Neural cell (in vitro differentiated cells): ENCODE measurements around the gene SRI. TPM values are rescaled to one million over a fixed set of nuclear protein-coding genes. Genes with fewer than 3 reads are reported as not detected.

Source experiments
- H2AFZ ChIP-seq: fragments of 200-600, 300-800 bp; sonication (generic), shearing (Covaris generic); 2 replicates; pipeline ENCODE4 v1.6.0; 2014; ENCODE audit warnings: low read depth, mild to moderate bottlenecking, antibody characterized with exemption, low read length, moderate library complexity
- H3F3A ChIP-seq: fragments of 200-600 bp; shearing (Covaris generic); 2 replicates; pipeline ENCODE4 v1.6.1; 2016; ENCODE audit warnings: mild to moderate bottlenecking, moderate library complexity, mixed read lengths, antibody characterized with exemption, low read length; ENCODE audit not compliant: insufficient read depth, poor library complexity, severe bottlenecking
- H3K27ac ChIP-seq: fragments of 200-600, 300-800 bp; sonication (generic), shearing (Covaris generic); 2 replicates; pipeline ENCODE4 v1.5.1; 2014; ENCODE audit warnings: mild to moderate bottlenecking, low read length, moderate library complexity
- H3K27me3 ChIP-seq: fragments of 300-800, 200-600 bp; sonication (generic), shearing (Covaris generic); 2 replicates; pipeline ENCODE4 v1.6.0; 2014; ENCODE audit warnings: mild to moderate bottlenecking, low read depth, low read length, moderate library complexity; ENCODE audit not compliant: insufficient read depth
- H3K36me3 ChIP-seq: fragments of 300-800, 200-600 bp; sonication (generic), shearing (Covaris generic); 2 replicates; pipeline ENCODE4 v1.5.1; 2014; ENCODE audit warnings: mild to moderate bottlenecking, antibody characterized with exemption, low read length, moderate library complexity; ENCODE audit not compliant: insufficient read depth
- H3K4me2 ChIP-seq: fragments of 300-800, 200-600 bp; sonication (generic), shearing (Covaris generic); 2 replicates; pipeline ENCODE4 v1.6.0; 2014; ENCODE audit warnings: mild to moderate bottlenecking, low read length
- H3K4me3 ChIP-seq: fragments of 300-800, 200-600 bp; sonication (generic), shearing (Covaris generic); 2 replicates; pipeline ENCODE4 v1.5.1; 2014; ENCODE audit warnings: mild to moderate bottlenecking, low read length, moderate library complexity
- H3K79me2 ChIP-seq: fragments of 200-600 bp; shearing (Covaris generic); replicated peaks from 2 replicates; pipeline ENCODE4 v1.6.0; 2014; ENCODE audit warnings: mild to moderate bottlenecking, low read length, moderate library complexity; ENCODE audit not compliant: insufficient read depth
- H3K9ac ChIP-seq: fragments of 300-800, 200-600 bp; sonication (generic), shearing (Covaris generic); 2 replicates; pipeline ENCODE4 v1.6.1; 2016; ENCODE audit warnings: mild to moderate bottlenecking, low read length, mixed read lengths
- H3K9me2 ChIP-seq: fragments of 200-600 bp; shearing (Covaris generic); 2 replicates; pipeline ENCODE4 v1.6.1; 2016; ENCODE audit warnings: mild to moderate bottlenecking, low read length, mixed read lengths; ENCODE audit not compliant: insufficient read depth
- H3K9me3 ChIP-seq: fragments of 200-600, 300-800 bp; sonication (generic), shearing (Covaris generic); 2 replicates; pipeline ENCODE4 v1.6.1; 2016; ENCODE audit warnings: mild to moderate bottlenecking, mixed run types, low read length, moderate library complexity, mixed read lengths
- H4K20me1 ChIP-seq: fragments of 200-600 bp; shearing (Covaris generic); 2 replicates; pipeline ENCODE4 v1.6.1; 2016; ENCODE audit warnings: mild to moderate bottlenecking, mixed run types; ENCODE audit not compliant: insufficient read depth
- CTCF ChIP-seq: fragments of 450-650 bp; IDR thresholded peaks from 2 replicates; pipeline ENCODE4 v1.5.1; 2014; ENCODE audit warnings: antibody characterized with exemption, mild to moderate bottlenecking, moderate library complexity; ENCODE audit not compliant: poor library complexity, severe bottlenecking
- EP300 ChIP-seq: fragments of 450-650 bp; conservative IDR thresholded peaks from 2 replicates; pipeline ENCODE4 v1.6.1; 2014; ENCODE audit warnings: antibody characterized with exemption, mild to moderate bottlenecking, moderate library complexity; ENCODE audit not compliant: poor library complexity, severe bottlenecking
- EZH2 ChIP-seq: fragments of 200-600, 300-800 bp; shearing (Covaris generic), sonication (generic); IDR thresholded peaks from 2 replicates; pipeline ENCODE4 v1.6.1; 2014; ENCODE audit warnings: antibody characterized with exemption, low read length, borderline replicate concordance, mild to moderate bottlenecking; ENCODE audit not compliant: insufficient read depth, poor library complexity, severe bottlenecking
- MXI1 ChIP-seq: fragments of 450-650 bp; conservative IDR thresholded peaks from 2 replicates; pipeline ENCODE4 v1.6.1; 2014; ENCODE audit warnings: antibody characterized with exemption, mild to moderate bottlenecking; ENCODE audit not compliant: poor library complexity, severe bottlenecking
- POLR2AphosphoS5 ChIP-seq: IDR thresholded peaks from 2 replicates; pipeline ENCODE4 v1.6.1; 2012
- RAD21 ChIP-seq: fragments of 450-650 bp; conservative IDR thresholded peaks from 2 replicates; pipeline ENCODE4 v1.6.1; 2014; ENCODE audit warnings: antibody characterized with exemption, mild to moderate bottlenecking, moderate library complexity
- REST ChIP-seq: IDR thresholded peaks from 2 replicates; pipeline ENCODE4 v1.6.1; 2012; ENCODE audit warnings: borderline replicate concordance
- SMC3 ChIP-seq: fragments of 450-650 bp; conservative IDR thresholded peaks from 2 replicates; pipeline ENCODE4 v1.6.1; 2014; ENCODE audit warnings: antibody characterized with exemption, mild to moderate bottlenecking, moderate library complexity; ENCODE audit not compliant: poor library complexity
- TAF1 ChIP-seq: IDR thresholded peaks from 2 replicates; pipeline ENCODE4 v1.6.1; 2012; ENCODE audit warnings: low read depth
- polyA plus RNA-seq: library from polyadenylated mRNA; depleted of rRNA; stranded (reverse); fragments of >200 nt; gene quantifications from 2 replicates; pipeline ENCODE4 v1.2.3, GENCODE V29; 2014

The SRI gene
- polyA plus RNA-seq, 1 donor from 2014 or later = 97.2 TPM

- H3K36me3 ChIP-seq = peaks cover 29% of the 10 kb centered on the region
- no peak overlapping the region for H2AFZ ChIP-seq
- H3K27ac ChIP-seq = no peak overlapping the region
- H3K9ac ChIP-seq = no peak overlapping the region
- no peaks in the 10 kb centered on the region for H3K27me3 ChIP-seq
- H4K20me1 ChIP-seq = no peaks in the 10 kb centered on the region
- H3K9me2 ChIP-seq = no peaks in the 10 kb centered on the region
- no peaks in the 10 kb centered on the region for H3K79me2 ChIP-seq
- no peak overlapping the region for H3K4me2 ChIP-seq
- H3F3A ChIP-seq = no peaks in the 10 kb centered on the region
- no peak overlapping the region for H3K4me3 ChIP-seq
- TF ChIP-seq CTCF (no peak), REST (no peak), RAD21 (no peak), TAF1 (no peak), EZH2 (no peak), EP300 (no peak), MXI1 (no peak), POLR2AphosphoS5 (no peak), SMC3 (no peak)
- no peaks in the 10 kb centered on the region for H3K9me3 ChIP-seq
These were observed 17.6 kb downstream of the SRI start for GRCh38 chr7:88202278-88202677.

DNA sequence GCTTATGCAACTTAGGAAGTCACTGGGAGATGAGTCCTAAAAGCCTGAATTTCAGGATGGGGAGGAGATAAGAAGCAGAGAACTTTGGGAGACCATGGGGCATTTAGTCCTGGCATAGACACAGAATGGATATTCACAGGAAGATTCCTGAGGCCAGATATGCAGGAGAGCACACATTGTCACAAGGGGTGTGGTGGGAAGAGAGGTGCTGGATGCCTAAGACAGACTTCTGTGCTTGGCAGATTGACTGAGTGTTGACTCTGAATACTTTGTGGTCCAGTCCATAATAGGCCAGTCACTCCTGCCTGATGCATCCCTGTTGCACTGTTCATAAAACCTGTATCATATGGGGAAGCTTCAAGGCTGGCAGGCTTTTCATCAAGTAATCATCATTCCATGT is 18.5 kb downstream of the SRI start:
- Histone ChIP-seq H3K79me2 (no peaks in the 10 kb centered on the region), H3K27me3 (no peaks in the 10 kb centered on the region), H3K9me2 (no peaks in the 10 kb centered on the region), H4K20me1 (no peaks in the 10 kb centered on the region), H3K9ac (no peak overlapping the region), H3K4me3 (no peak overlapping the region), H3K4me2 (no peak overlapping the region), H2AFZ (no peak overlapping the region), H3K36me3 (peaks cover 23% of the 10 kb centered on the region), H3F3A (no peaks in the 10 kb centered on the region), H3K9me3 (no peaks in the 10 kb centered on the region), H3K27ac (no peak overlapping the region)
- no peak for TF ChIP-seq EZH2

DNA sequence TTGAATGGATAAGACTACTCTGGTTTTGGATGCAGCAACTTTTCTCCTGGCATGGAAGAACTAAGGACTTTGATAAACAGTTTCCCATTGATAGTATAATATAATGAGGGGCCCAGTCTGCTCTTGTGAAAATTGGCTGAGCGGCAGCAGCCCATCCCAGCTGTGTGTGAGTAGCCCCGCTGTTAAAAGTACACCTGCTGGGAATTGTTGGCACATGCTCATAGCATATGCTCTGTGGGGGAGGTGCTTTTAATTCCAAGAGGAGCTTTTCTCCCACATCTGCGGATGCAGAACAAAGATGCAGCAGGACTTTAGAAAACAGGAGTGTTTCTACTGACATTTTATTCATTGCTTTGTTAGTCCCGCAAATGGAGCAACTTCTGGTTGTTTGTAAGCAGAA is 19.0 kb downstream of the SRI start:
- Histone ChIP-seq H3K36me3 (peaks cover 17% of the 10 kb centered on the region), H3K9ac (no peak overlapping the region), H3F3A (no peaks in the 10 kb centered on the region), H3K4me2 (no peak overlapping the region), H2AFZ (no peak overlapping the region), H3K9me3 (no peaks in the 10 kb centered on the region), H3K27ac (no peak overlapping the region), H3K4me3 (no peak overlapping the region), H3K79me2 (no peaks in the 10 kb centered on the region), H3K27me3 (no peaks in the 10 kb centered on the region), H3K9me2 (no peaks in the 10 kb centered on the region), H4K20me1 (no peaks in the 10 kb centered on the region)
- TF ChIP-seq EZH2 (no peak), MXI1 (no peak), SMC3 (no peak), POLR2AphosphoS5 (no peak)
